HAP-1 (cell line): ENCODE results near the gene ELAVL3.

ENCODE experiments used
- DNase-seq, 2 experiments: peaks; one replicate each; pipeline ENCODE4 v3.0.0-alpha.2; 2016 to 2020; ENCODE audit warnings: low spot score in 2 of 2
- H3K27me3 ChIP-seq: fragments of 250-450 bp; sonication (Bioruptor Pico); 2 replicates; pipeline ENCODE4 v1.5.1; 2020; ENCODE audit warnings: low read depth, mild to moderate bottlenecking, moderate library complexity
- H3K36me3 ChIP-seq: fragments of 250-450 bp; sonication (Bioruptor Pico); replicated peaks from 2 replicates; pipeline ENCODE4 v1.5.1; 2020; ENCODE audit warnings: mild to moderate bottlenecking
- H3K4me1 ChIP-seq: fragments of 250-450 bp; sonication (Bioruptor Pico); 2 replicates; pipeline ENCODE4 v1.5.1; 2020; ENCODE audit warnings: mild to moderate bottlenecking
- H3K4me3 ChIP-seq: fragments of 250-450 bp; sonication (Bioruptor Pico); 2 replicates; pipeline ENCODE4 v1.5.1; 2020; ENCODE audit warnings: mild to moderate bottlenecking, moderate library complexity
- H3K9me3 ChIP-seq: fragments of 250-450 bp; sonication (Bioruptor Pico); 2 replicates; pipeline ENCODE4 v1.5.1; 2020; ENCODE audit warnings: mild to moderate bottlenecking, moderate library complexity
- in situ Hi-C: fragments of 300-500 bp; cut with MboI; formaldehyde crosslinking; loops from 3 replicates; pipeline ENCODE4 v1.14.3; 2020; ENCODE audit warnings: low sequenced_read_pairs, inconsistent platforms, mixed read lengths

The ELAVL3 gene

GRCh38 chr19:11499890-11500420 is 19.1 kb upstream of the ELAVL3 start:
- no peaks in the 10 kb centered on the region for H3K27me3 ChIP-seq
- no peak overlapping the region for H3K4me3 ChIP-seq
- H3K9me3 ChIP-seq = no peaks in the 10 kb centered on the region
- DNase-seq = no peak
- in situ Hi-C loops = no loop called here
- H3K4me1 ChIP-seq = 0 out of 2 replicates have a peak, but pooled peaks cover 2% of the 10 kb centered on the region
- peaks cover 7% of the 10 kb centered on the region for H3K36me3 ChIP-seq

DNA sequence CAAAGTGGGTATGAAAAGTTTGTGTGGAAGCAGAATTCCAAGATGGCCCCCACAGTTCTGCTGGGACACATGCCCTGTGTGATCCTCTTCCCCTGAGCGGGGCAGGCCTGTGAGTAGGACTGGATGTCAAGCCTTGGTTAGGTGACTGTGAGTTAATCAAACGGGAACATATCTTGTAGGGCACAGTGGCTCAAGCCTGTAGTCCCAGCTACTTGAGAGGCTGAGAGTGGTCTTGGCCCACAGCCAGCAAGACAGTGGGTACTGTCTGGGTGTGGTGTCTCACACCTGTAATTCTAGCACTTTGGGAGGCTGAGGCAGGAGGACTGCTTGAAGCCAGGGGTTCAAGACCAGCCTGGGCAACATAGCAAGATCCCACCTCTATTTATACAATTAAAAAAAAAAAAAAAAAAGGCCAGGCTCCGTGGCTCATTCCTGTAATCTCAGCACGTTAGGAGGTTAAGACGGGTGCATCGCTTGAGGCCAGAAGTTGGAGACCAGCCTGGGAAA is 18.4 kb upstream of the ELAVL3 start:
- in situ Hi-C loops = no loop called here
- DNase-seq = no peak
- Histone ChIP-seq H3K27me3 (no peaks in the 10 kb centered on the region), H3K4me3 (no peak overlapping the region), H3K9me3 (no peaks in the 10 kb centered on the region), H3K4me1 (no peaks in the 10 kb centered on the region), H3K36me3 (peaks cover 7% of the 10 kb centered on the region)

DNA sequence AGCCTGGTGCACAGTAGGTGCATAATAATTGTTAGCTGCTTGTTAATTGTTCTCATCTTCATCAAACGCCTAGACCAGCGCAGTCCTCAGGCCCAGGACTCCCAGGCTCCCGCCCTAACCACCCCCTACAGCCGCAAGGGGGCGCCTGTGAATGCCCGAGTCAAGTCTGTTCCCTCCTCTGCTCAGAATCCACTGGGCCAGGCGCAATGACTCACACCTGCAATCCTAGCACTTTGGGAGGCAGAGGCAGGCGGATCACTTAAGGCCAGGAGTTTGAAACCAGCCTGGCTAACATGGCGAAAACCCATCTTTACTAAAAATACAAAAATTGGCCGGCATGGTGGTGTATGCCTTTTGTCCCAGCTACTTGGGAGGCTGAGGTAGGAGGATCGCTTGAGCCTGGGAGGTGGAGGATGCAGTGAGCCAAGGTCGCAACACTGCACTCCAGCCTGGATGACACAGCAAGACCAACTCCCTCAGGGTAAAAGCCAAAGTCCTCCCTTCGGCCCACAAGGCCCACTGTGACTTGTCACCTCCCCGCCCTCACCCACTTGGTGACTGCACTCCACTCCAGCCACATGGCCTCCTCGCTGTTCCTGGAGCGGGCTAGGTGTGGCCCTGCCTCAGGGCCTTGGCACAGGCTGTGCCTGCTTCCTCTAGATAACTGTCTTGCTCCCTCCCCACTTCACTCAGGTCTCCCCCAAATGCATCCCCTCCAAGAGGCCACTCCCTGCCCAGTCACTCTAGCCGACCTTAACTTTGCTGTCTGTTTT is 15.7 kb upstream of the ELAVL3 start:
- no peaks in the 10 kb centered on the region for H3K27me3 ChIP-seq
- H3K9me3 ChIP-seq = no peaks in the 10 kb centered on the region
- H3K36me3 ChIP-seq = peaks cover 7% of the 10 kb centered on the region
- no peak overlapping the region for H3K4me3 ChIP-seq
- in situ Hi-C loops = no loop called here
- DNase-seq = peak; percentile 57 to 88
- H3K4me1 ChIP-seq = no peaks in the 10 kb centered on the region

DNA sequence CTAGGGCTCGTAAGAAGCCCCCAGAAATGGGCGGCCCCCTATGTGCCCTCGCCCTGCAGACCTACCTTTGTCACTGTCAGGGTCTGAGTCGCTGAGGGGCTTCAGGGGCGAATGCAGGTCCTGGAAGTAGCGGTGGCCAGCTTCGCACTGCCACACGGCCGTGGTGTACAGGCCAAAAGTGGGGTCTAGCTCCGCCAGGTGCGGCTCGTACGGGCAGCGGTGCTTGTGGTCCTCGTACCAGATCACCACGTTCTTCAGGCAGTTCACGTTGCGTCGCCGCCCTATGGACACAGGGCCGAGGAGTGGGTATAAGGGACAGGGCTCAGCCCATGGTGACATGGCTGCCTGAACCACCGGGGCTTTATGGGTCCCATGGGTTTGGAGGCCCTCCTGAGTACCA is 15.0 kb upstream of the ELAVL3 start:
- no peak overlapping the region for H3K4me3 ChIP-seq
- no peaks in the 10 kb centered on the region for H3K9me3 ChIP-seq
- DNase-seq = no peak
- H3K4me1 ChIP-seq = no peaks in the 10 kb centered on the region
- in situ Hi-C loops = no loop called here
- no peaks in the 10 kb centered on the region for H3K27me3 ChIP-seq
- H3K36me3 ChIP-seq = peaks cover 7% of the 10 kb centered on the region

DNA sequence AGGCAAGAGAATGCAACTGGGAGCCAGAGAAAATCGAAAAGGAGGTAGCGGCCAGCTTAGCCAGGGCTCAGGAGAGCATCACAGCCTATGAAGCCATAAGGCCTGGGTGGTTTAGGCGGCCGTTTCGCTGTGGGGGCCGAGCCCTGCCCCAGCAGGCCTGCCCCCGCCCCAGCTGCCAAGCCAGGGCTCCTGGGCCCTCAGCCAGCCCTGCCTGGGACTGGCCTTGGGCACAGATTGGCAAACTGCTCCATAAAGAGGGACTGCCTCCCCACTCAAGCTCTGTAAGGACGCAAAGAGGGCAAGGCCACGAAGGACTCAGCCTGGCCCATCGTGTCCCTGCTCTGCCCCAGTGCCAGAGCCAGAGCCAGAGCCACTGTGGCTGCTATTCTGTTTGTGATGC is 14.6 kb upstream of the ELAVL3 start:
- Histone ChIP-seq H3K4me3 (no peak overlapping the region), H3K9me3 (no peaks in the 10 kb centered on the region), H3K4me1 (no peaks in the 10 kb centered on the region), H3K27me3 (no peaks in the 10 kb centered on the region), H3K36me3 (peaks cover 7% of the 10 kb centered on the region)
- no peak for DNase-seq
- in situ Hi-C loops = no loop called here

DNA sequence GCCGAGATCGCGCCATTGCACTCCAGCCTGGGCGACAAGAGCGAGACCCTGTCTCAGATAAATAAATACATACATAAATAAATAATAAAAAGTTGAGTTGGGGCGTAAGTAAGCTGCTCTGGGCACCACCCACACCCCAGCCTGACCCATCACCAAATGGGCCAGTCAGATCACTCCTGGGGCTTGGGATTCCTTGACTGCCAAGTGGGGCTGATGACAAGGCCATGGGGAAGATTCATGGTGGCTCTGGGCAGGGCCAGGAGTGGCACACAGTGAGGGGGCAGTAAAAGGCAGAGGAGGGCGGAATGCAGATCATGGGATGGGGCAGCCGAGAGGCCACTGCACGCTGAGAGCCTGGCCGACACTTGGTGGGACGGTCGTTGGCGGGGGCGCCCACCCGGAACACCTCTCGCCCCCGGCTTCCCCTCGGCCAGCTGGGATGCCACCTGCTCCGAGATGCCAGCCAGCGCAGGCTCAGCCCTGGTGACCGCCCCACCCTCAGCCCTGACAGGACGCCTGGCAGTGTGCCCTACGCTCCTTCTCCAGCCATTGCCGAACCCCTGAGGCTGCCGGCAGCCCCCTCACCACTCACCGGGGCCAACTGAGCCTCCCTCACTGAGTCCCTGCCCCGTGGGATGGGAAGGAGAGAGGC is 13.9 kb upstream of the ELAVL3 start:
- no peak for DNase-seq
- H3K4me1 ChIP-seq = no peaks in the 10 kb centered on the region
- no peaks in the 10 kb centered on the region for H3K27me3 ChIP-seq
- in situ Hi-C loops = no loop called here
- H3K4me3 ChIP-seq = no peak overlapping the region
- peaks cover 7% of the 10 kb centered on the region for H3K36me3 ChIP-seq
- no peaks in the 10 kb centered on the region for H3K9me3 ChIP-seq

DNA sequence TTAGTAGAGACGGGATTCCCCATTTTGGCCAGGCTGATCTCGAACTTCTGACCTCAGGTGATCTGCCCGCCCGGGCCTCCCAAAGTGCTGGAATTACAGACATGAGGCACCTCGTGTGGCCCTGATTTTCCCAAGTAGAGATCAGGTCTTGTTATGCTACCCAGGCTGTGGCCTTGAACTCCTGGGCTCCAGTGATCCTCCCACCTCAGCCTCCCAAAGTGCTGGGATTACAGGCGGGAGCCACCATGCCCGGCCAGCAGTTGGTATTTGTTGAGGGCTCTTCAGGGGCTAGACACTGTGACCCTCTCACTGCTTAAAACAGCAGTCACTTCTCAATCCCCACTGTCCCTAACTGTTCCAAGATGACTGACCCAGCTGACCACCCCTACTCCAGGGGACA is 8.5 kb upstream of the ELAVL3 start:
- Histone ChIP-seq H3K27me3 (no peaks in the 10 kb centered on the region), H3K4me3 (no peak overlapping the region), H3K36me3 (no peaks in the 10 kb centered on the region), H3K4me1 (no peaks in the 10 kb centered on the region), H3K9me3 (no peaks in the 10 kb centered on the region)
- DNase-seq = no peak
- in situ Hi-C loops = loop anchor here (10.0 kb wide), 1 partner anchor 195 kb away; the partner anchor contains the start of gene TSPAN16

DNA sequence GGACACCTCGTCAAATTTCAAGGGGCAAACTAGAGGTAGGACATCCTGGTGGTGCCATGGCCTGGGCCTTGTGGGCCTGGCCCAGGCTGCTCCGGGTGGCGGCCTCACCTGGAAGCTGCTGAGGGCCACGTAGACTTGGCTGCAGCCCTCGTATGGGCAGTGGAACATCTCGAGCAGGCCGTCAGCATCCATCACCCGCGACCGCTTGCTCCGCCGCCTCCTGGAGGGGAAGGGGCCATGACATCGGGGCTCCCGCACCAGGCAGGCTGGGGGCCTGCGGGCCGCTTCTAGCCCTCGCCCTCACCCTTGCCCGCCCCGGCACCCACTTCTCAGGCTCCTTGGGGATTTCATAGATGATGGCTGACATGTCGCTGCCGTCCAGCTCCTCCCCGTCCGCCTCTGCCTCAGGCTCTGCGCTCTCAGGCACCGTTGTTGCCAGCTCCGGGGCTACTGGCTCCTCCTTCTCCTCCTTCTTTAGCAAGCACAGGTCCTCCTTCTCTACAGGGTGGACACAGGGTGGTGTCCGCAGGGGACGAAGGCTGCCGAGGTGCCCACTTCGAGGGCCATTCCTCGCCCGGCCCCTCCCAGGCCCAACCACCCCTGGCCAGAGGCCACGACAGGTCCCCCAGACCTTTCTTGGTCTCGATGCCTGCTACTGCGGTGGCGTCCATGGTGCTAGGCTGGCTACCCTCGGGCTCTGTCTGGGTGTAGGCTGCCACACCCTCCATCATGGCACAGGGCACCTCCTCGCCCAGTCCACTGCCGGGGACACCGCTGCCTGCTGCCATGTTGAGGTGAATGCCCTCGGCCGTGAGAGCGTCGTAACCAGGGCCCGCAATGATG is 6.0 kb upstream of the ELAVL3 start:
- Histone ChIP-seq H3K27me3 (peaks cover 6% of the 10 kb centered on the region), H3K36me3 (no peaks in the 10 kb centered on the region), H3K4me3 (no peak overlapping the region), H3K9me3 (no peaks in the 10 kb centered on the region), H3K4me1 (peaks cover 5% of the 10 kb centered on the region)
- in situ Hi-C loops = loop anchor here (10.0 kb wide), 1 partner anchor 192 kb away; the partner anchor contains the start of gene TSPAN16
- no peak for DNase-seq

DNA sequence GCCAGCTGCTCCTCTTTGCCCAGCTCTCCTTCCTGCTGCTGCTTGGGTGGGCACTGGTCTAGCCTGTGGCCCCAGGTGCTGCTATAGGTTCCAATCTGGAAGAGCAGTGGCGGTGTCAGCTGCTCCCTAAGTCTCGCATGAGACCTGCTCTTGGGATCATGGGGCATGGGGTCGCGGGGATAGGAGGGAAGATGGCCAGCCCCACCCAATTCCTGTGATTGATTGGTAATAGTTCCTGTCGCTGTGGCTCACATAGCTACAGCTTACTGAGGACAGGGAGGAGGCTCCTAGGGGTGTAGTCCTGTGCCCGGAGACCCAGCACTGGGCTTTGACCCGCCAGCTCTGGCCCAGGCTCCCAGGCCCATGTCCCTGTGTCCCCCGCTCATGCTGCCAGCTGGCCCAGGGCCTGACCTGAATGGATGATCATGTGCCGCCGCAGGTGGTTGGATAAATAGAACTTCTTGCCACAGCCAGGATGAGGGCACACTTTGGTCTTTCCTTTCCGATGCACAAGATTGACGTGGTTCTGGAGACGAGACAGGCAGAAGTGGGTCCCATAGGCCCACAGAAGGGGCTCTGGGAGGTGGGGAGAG is 4.5 kb upstream of the ELAVL3 start:
- no peak for DNase-seq
- no peaks in the 10 kb centered on the region for H3K9me3 ChIP-seq
- no peak overlapping the region for H3K4me3 ChIP-seq
- peaks cover 15% of the 10 kb centered on the region for H3K27me3 ChIP-seq
- no peaks in the 10 kb centered on the region for H3K36me3 ChIP-seq
- in situ Hi-C loops = loop anchor here (10.0 kb wide), 1 partner anchor 191 kb away; the partner anchor contains the start of gene TSPAN16
- peaks cover 5% of the 10 kb centered on the region for H3K4me1 ChIP-seq

DNA sequence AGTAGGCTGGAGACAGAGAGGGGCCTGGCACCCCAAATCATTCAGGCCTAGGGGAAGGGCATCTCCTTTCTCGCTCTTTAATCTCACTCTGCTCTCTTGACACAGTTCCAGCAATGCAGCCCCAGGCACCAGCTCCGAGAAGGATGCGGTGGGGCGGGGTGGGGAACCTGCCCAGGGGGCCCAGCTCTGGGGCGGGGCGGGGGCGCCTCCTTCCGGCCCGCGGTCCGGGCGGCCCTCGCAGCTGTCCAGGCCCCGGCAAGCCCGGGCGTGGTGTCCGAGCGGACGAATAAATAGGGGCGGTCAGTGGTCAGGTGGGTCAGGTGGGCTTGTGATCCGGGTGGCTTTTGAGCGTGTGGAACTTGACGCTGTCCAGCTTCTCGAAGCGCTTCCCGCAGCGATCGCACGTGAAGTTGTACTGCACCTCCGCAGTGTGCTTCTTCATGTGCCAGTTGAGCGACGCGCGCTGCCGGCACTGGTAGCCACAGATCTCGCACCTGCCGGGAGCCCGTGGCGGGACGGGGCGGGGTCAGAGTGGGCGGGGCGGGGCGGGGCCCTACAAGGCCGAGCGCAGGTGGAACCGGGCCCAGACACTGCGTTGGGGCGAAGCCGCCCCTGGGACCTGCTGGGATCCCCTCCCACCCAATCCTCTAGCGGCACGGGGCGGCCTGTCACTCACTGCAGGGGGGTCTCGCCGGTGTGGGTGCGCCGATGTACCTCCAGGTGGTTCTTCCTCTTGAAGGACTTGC is 2.7 kb upstream of the ELAVL3 start:
- Histone ChIP-seq H3K36me3 (no peaks in the 10 kb centered on the region), H3K9me3 (no peaks in the 10 kb centered on the region), H3K4me3 (no peak overlapping the region), H3K27me3 (peaks cover 15% of the 10 kb centered on the region), H3K4me1 (peaks cover 5% of the 10 kb centered on the region)
- DNase-seq = no peak
- in situ Hi-C loops = loop anchor here (10.0 kb wide), 1 partner anchor 189 kb away; the partner anchor contains the start of gene TSPAN16

GRCh38 chr19:11482384-11483050 is 1.7 kb upstream of the ELAVL3 start:
- DNase-seq = peak; percentile 57 to 90
- in situ Hi-C loops = loop anchor here (10.0 kb wide), 1 partner anchor 188 kb away; the partner anchor contains the start of gene TSPAN16
- H3K36me3 ChIP-seq = no peaks in the 10 kb centered on the region
- peak overlapping the region; percentile 6; the same call in 1 of the 2 replicates for H3K4me3 ChIP-seq
- no peaks in the 10 kb centered on the region for H3K9me3 ChIP-seq
- H3K4me1 ChIP-seq = peaks cover 5% of the 10 kb centered on the region
- H3K27me3 ChIP-seq = peaks cover 15% of the 10 kb centered on the region
